Liver (tissue), 9 donors: Measurements from ENCODE around the gene PODNL1. TPM values are rescaled to one million over a fixed set of nuclear protein-coding genes. Genes with fewer than 3 reads are reported as not detected.

Experiments
- DNase-seq: peaks from one replicate; pipeline ENCODE4 v3.0.0-alpha.2; 2017; ENCODE audit warnings: low spot score
- H3K27ac ChIP-seq, 2 donors: one replicate each; pipeline ENCODE4 v1.7.0; 2013; ENCODE audit warnings: inconsistent platforms in 2 of 2, low read length in 2 of 2, control low read depth in 1 of 2, low read depth in 1 of 2, mild to moderate bottlenecking in 1 of 2
- H3K27me3 ChIP-seq, 4 donors: one replicate each; pipeline versions ENCODE4 v1.6.1 to v1.7.0; 2013; ENCODE audit warnings: low read length in 3 of 4, inconsistent platforms in 1 of 4, mild to moderate bottlenecking in 1 of 4, moderate library complexity in 1 of 4; ENCODE audit not compliant: control insufficient read depth in 4 of 4, insufficient read depth in 4 of 4
- H3K36me3 ChIP-seq, 4 donors: one replicate each; pipeline versions ENCODE4 v1.6.1 to v1.7.0; 2013; ENCODE audit warnings: low read length in 3 of 4, mild to moderate bottlenecking in 3 of 4, low read depth in 1 of 4, moderate library complexity in 1 of 4; ENCODE audit not compliant: control insufficient read depth in 4 of 4, insufficient read depth in 3 of 4
- H3K4me1 ChIP-seq, 4 donors: one replicate each; pipeline versions ENCODE4 v1.6.1 to v1.7.0; 2013; ENCODE audit warnings: low read length in 3 of 4, mild to moderate bottlenecking in 3 of 4, moderate library complexity in 1 of 4; ENCODE audit not compliant: control insufficient read depth in 4 of 4, insufficient read depth in 4 of 4
- H3K4me3 ChIP-seq, 3 donors: one replicate each; pipeline versions ENCODE4 v1.6.1 to v1.7.0; 2013; ENCODE audit warnings: low read length in 3 of 3, control low read depth in 1 of 3, low read depth in 1 of 3, mild to moderate bottlenecking in 1 of 3
- H3K9ac ChIP-seq, 2 donors: one replicate each; pipeline ENCODE4 v1.7.0; 2013; ENCODE audit warnings: low read length in 2 of 2, mild to moderate bottlenecking in 2 of 2, moderate library complexity in 2 of 2, control low read depth in 1 of 2, low read depth in 1 of 2
- H3K9me3 ChIP-seq, 4 donors: one replicate each; pipeline versions ENCODE4 v1.6.1 to v1.7.0; 2013; ENCODE audit warnings: low read length in 3 of 4; ENCODE audit not compliant: control insufficient read depth in 4 of 4
- FOXA1 ChIP-seq: IDR thresholded peaks from 2 replicates; pipeline ENCODE4 v1.6.1; 2016; ENCODE audit warnings: antibody characterized with exemption
- GABPA ChIP-seq, 2 donors: IDR thresholded peaks in 1 of 2; conservative IDR thresholded peaks in 1 of 2; 2 replicates each; pipeline ENCODE4 v1.6.1; 2016; ENCODE audit warnings: antibody characterized with exemption in 2 of 2, mild to moderate bottlenecking in 1 of 2, moderate library complexity in 1 of 2
- HNF4A ChIP-seq, 2 donors: conservative IDR thresholded peaks; 2 replicates each; pipeline ENCODE4 v1.6.1; 2016; ENCODE audit warnings: antibody characterized with exemption in 2 of 2, mild to moderate bottlenecking in 2 of 2
- JUND ChIP-seq, 2 donors: IDR thresholded peaks; 2 replicates each; pipeline ENCODE4 v1.6.1; 2016; ENCODE audit warnings: antibody characterized with exemption in 2 of 2
- TAF1 ChIP-seq: conservative IDR thresholded peaks from 2 replicates; pipeline ENCODE4 v1.6.1; 2016; ENCODE audit warnings: antibody characterized with exemption, mild to moderate bottlenecking
- YY1 ChIP-seq: IDR thresholded peaks from 2 replicates; pipeline ENCODE4 v1.6.1; 2016; ENCODE audit warnings: antibody characterized with exemption, mild to moderate bottlenecking
- WGBS: extraction: QIAGEN DNeasy Blood & Tissue Kit; methylation state at CpG from one replicate; pipeline ENCODE4 v1.1.7; 2013; 5-methylcytosine and 5-hydroxymethylcytosine counted together
- polyA plus RNA-seq, 2 donors: library from polyadenylated mRNA; stranded (reverse) in 1 of 2; unstranded in 1 of 2; fragments of 200-250 nt in 1 of 2; fragments of >200 nt in 1 of 2; fragmentation: Nextera tagmentation in 1 of 2; extraction: Ambion mirVana in 1 of 2; gene quantifications; one replicate each; pipeline versions ENCODE4 v1.2.1 to v1.2.3, GENCODE V29; 2013 to 2015
- total RNA-seq, 2 donors: library from RNA; depleted of rRNA; stranded (reverse); fragments of >200 nt; gene quantifications; one replicate each; pipeline ENCODE4 v1.2.3, GENCODE V29; 2014
- TF ChIP-seq, protein P1 (sequence below): IDR thresholded peaks from 2 replicates; pipeline ENCODE4 v1.6.1; 2016; ENCODE audit warnings: antibody characterized with exemption, mild to moderate bottlenecking
- TF ChIP-seq, protein P2 (sequence below): IDR thresholded peaks from 2 replicates; pipeline ENCODE4 v1.6.1; 2016; ENCODE audit warnings: antibody characterized with exemption
- TF ChIP-seq, protein P3 (sequence below): fragments of 150-350 bp; IDR thresholded peaks from 2 replicates; pipeline ENCODE4 v1.5.1; 2017; ENCODE audit warnings: improper control_type of control experiment, low read depth, low read length; ENCODE audit not compliant: missing input control
- donor health status: healthy.
- donor health status: healthy.
- donor health status: healthy.
- donor health status: healthy.
- donor health status: healthy.

The PODNL1 gene
- total and polyA plus RNA-seq, 4 donors: 0.30 TPM; not detected in 3

- TF ChIP-seq, protein P1, sequence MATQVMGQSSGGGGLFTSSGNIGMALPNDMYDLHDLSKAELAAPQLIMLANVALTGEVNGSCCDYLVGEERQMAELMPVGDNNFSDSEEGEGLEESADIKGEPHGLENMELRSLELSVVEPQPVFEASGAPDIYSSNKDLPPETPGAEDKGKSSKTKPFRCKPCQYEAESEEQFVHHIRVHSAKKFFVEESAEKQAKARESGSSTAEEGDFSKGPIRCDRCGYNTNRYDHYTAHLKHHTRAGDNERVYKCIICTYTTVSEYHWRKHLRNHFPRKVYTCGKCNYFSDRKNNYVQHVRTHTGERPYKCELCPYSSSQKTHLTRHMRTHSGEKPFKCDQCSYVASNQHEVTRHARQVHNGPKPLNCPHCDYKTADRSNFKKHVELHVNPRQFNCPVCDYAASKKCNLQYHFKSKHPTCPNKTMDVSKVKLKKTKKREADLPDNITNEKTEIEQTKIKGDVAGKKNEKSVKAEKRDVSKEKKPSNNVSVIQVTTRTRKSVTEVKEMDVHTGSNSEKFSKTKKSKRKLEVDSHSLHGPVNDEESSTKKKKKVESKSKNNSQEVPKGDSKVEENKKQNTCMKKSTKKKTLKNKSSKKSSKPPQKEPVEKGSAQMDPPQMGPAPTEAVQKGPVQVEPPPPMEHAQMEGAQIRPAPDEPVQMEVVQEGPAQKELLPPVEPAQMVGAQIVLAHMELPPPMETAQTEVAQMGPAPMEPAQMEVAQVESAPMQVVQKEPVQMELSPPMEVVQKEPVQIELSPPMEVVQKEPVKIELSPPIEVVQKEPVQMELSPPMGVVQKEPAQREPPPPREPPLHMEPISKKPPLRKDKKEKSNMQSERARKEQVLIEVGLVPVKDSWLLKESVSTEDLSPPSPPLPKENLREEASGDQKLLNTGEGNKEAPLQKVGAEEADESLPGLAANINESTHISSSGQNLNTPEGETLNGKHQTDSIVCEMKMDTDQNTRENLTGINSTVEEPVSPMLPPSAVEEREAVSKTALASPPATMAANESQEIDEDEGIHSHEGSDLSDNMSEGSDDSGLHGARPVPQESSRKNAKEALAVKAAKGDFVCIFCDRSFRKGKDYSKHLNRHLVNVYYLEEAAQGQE: no peak
Observed at GRCh38 chr19:13981021-13981420, 42.8 kb upstream of the PODNL1 start (continued).

DNA sequence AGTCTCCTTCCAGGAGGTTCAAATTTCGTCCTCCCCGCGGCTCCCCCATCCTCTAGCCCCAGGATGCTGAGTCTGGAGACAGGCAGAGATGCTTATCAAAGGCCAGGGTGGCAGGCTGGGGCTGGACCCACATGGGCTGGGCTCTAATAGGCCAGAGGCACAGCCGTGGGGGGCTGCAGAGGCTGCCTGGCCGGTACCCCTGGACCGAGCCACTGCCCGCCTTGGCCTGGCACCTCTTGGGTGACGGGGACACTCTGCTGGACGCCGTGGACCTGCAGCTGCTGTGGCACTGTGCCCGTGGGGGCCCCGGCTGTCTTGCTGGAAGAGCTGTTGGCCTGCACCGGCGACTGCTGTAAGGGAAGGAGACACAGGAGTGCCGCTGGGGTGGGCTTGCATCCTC lies 42.1 kb upstream of the PODNL1 start:
- Histone ChIP-seq H3K4me3 (no peak overlapping the region), H3K27ac (no peak overlapping the region), H3K27me3 (no peaks in the 10 kb centered on the region), H3K4me1 (no peaks in the 10 kb centered on the region), H3K36me3 (peaks cover 2 to 43% (median 15%) of the 10 kb centered on the region in 4 donors), H3K9ac (no peak overlapping the region), H3K9me3 (no peaks in the 10 kb centered on the region)
- WGBS: 96% methylated on average over 15 of the region's 15 CpGs
- TF ChIP-seq, protein P1: no peak
- TF ChIP-seq, protein P2, sequence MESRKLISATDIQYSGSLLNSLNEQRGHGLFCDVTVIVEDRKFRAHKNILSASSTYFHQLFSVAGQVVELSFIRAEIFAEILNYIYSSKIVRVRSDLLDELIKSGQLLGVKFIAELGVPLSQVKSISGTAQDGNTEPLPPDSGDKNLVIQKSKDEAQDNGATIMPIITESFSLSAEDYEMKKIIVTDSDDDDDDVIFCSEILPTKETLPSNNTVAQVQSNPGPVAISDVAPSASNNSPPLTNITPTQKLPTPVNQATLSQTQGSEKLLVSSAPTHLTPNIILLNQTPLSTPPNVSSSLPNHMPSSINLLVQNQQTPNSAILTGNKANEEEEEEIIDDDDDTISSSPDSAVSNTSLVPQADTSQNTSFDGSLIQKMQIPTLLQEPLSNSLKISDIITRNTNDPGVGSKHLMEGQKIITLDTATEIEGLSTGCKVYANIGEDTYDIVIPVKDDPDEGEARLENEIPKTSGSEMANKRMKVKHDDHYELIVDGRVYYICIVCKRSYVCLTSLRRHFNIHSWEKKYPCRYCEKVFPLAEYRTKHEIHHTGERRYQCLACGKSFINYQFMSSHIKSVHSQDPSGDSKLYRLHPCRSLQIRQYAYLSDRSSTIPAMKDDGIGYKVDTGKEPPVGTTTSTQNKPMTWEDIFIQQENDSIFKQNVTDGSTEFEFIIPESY: no peak
- TF ChIP-seq, protein P3, sequence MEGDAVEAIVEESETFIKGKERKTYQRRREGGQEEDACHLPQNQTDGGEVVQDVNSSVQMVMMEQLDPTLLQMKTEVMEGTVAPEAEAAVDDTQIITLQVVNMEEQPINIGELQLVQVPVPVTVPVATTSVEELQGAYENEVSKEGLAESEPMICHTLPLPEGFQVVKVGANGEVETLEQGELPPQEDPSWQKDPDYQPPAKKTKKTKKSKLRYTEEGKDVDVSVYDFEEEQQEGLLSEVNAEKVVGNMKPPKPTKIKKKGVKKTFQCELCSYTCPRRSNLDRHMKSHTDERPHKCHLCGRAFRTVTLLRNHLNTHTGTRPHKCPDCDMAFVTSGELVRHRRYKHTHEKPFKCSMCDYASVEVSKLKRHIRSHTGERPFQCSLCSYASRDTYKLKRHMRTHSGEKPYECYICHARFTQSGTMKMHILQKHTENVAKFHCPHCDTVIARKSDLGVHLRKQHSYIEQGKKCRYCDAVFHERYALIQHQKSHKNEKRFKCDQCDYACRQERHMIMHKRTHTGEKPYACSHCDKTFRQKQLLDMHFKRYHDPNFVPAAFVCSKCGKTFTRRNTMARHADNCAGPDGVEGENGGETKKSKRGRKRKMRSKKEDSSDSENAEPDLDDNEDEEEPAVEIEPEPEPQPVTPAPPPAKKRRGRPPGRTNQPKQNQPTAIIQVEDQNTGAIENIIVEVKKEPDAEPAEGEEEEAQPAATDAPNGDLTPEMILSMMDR: no peak
- TF ChIP-seq YY1: no peak
- no peak for DNase-seq

GRCh38 chr19:13979686-13980085 lies 41.5 kb upstream of the PODNL1 start:
- Histone ChIP-seq H3K9ac (no peak overlapping the region), H3K36me3 (peaks cover 3 to 45% (median 15%) of the 10 kb centered on the region in 4 donors), H3K4me1 (no peaks in the 10 kb centered on the region), H3K27ac (no peak overlapping the region), H3K27me3 (no peaks in the 10 kb centered on the region), H3K9me3 (no peaks in the 10 kb centered on the region), H3K4me3 (no peak overlapping the region)
- TF ChIP-seq YY1: no peak
- no peak for TF ChIP-seq TAF1
- no peak for TF ChIP-seq FOXA1
- no peak for TF ChIP-seq HNF4A (conservative IDR thresholded peaks at IDR 0.05)
- TF ChIP-seq JUND (IDR thresholded peaks at IDR 0.05): no peak
- TF ChIP-seq GABPA (IDR thresholded peaks at IDR 0.05 in 1 of 2, conservative IDR thresholded peaks at IDR 0.05 in 1 of 2): no peak
- no peak for DNase-seq
- 88% methylated on average over 12 of the region's 12 CpGs for WGBS
